Endothelial cell (in vitro differentiated cells): ENCODE measurements around the gene TRIM44. TPM values are rescaled to one million over a fixed set of nuclear protein-coding genes. Genes with fewer than 3 reads are reported as not detected.

ENCODE experiments used
- DNase-seq: peaks from one replicate; pipeline ENCODE4 v3.0.0; 2021; ENCODE audit warnings: low spot score
- H3K27ac Mint-ChIP-seq: one replicate; pipeline ENCODE4 v1.8.0; 2021; ENCODE audit warnings: mixed read lengths, inconsistent platforms; ENCODE audit not compliant: unreplicated experiment
- H3K27me3 Mint-ChIP-seq: one replicate; pipeline ENCODE4 v1.8.0; 2021; ENCODE audit warnings: mild to moderate bottlenecking, moderate library complexity, mixed read lengths, inconsistent platforms; ENCODE audit not compliant: unreplicated experiment
- H3K36me3 Mint-ChIP-seq: one replicate; pipeline ENCODE4 v1.8.0; 2021; ENCODE audit warnings: mild to moderate bottlenecking, low read depth, mixed read lengths, inconsistent platforms; ENCODE audit not compliant: unreplicated experiment
- H3K4me1 Mint-ChIP-seq: one replicate; pipeline ENCODE4 v1.8.0; 2021; ENCODE audit warnings: mild to moderate bottlenecking, mixed read lengths, inconsistent platforms; ENCODE audit not compliant: unreplicated experiment
- H3K4me3 Mint-ChIP-seq: one replicate; pipeline ENCODE4 v1.8.0; 2021; ENCODE audit warnings: mild to moderate bottlenecking, mixed read lengths, inconsistent platforms; ENCODE audit not compliant: unreplicated experiment
- H3K9me3 Mint-ChIP-seq: one replicate; pipeline ENCODE4 v1.8.0; 2021; ENCODE audit warnings: mixed read lengths, inconsistent platforms; ENCODE audit not compliant: unreplicated experiment
- CTCF ChIP-seq: fragments of 200-600 bp; sonication (generic); IDR thresholded peaks from one replicate; pipeline ENCODE4 v1.5.0; 2021; ENCODE audit warnings: antibody characterized with exemption; ENCODE audit not compliant: unreplicated experiment
- total RNA-seq: library from RNA; stranded (reverse); fragmentation: NEBNext Ultra II Directional; extraction: Animal tissue kit (Norgen Biotek cat#: 25700); gene quantifications from one replicate; pipeline ENCODE4 v1.2.1, GENCODE V29; 2021; ENCODE audit not compliant: unreplicated experiment

The TRIM44 gene
- total RNA-seq, 1 donor from 2014 or later: 48.6 TPM

GRCh38 chr11:35852056-35852455, 189.5 kb downstream of the TRIM44 start:
- H3K4me3 Mint-ChIP-seq: no peak overlapping the region
- DNase-seq: peak; percentile 40
- peaks cover 1% of the 10 kb centered on the region for H3K27me3 Mint-ChIP-seq
- H3K27ac Mint-ChIP-seq: peak overlapping the region; percentile 68
- H3K36me3 Mint-ChIP-seq: no peaks in the 10 kb centered on the region
- H3K4me1 Mint-ChIP-seq: peaks cover 15% of the 10 kb centered on the region
- H3K9me3 Mint-ChIP-seq: no peaks in the 10 kb centered on the region
- no peak for TF ChIP-seq CTCF

GRCh38 chr11:35853971-35854370, 191.4 kb downstream of the TRIM44 start:
- H3K36me3 Mint-ChIP-seq: peaks cover 7% of the 10 kb centered on the region
- no peak for DNase-seq
- no peaks in the 10 kb centered on the region for H3K9me3 Mint-ChIP-seq
- no peak overlapping the region for H3K27ac Mint-ChIP-seq
- H3K27me3 Mint-ChIP-seq: peaks cover 1% of the 10 kb centered on the region
- TF ChIP-seq CTCF: no peak
- no peak overlapping the region for H3K4me3 Mint-ChIP-seq
- H3K4me1 Mint-ChIP-seq: peaks cover 21% of the 10 kb centered on the region

- Mint-ChIP-seq H3K4me1 (peaks cover 24% of the 10 kb centered on the region), H3K36me3 (peaks cover 7% of the 10 kb centered on the region), H3K27ac (no peak overlapping the region), H3K9me3 (no peaks in the 10 kb centered on the region), H3K4me3 (no peak overlapping the region), H3K27me3 (peaks cover 1% of the 10 kb centered on the region)
- DNase-seq: no peak
- no peak for TF ChIP-seq CTCF
Measured at GRCh38 chr11:35855671-35856070, 193.1 kb downstream of the TRIM44 start.

- Mint-ChIP-seq H3K27ac (no peak overlapping the region), H3K4me3 (no peak overlapping the region), H3K9me3 (no peaks in the 10 kb centered on the region), H3K36me3 (peaks cover 7% of the 10 kb centered on the region), H3K27me3 (peaks cover 1% of the 10 kb centered on the region), H3K4me1 (peaks cover 24% of the 10 kb centered on the region)
- no peak for DNase-seq
- TF ChIP-seq CTCF: no peak
Measured at GRCh38 chr11:35856259-35856658, 193.7 kb downstream of the TRIM44 start.

- no peak for DNase-seq
- peaks cover 7% of the 10 kb centered on the region for H3K36me3 Mint-ChIP-seq
- no peak overlapping the region for H3K4me3 Mint-ChIP-seq
- peaks cover 21% of the 10 kb centered on the region for H3K4me1 Mint-ChIP-seq
- no peak overlapping the region for H3K27ac Mint-ChIP-seq
- peaks cover 1% of the 10 kb centered on the region for H3K27me3 Mint-ChIP-seq
- TF ChIP-seq CTCF: no peak
- no peaks in the 10 kb centered on the region for H3K9me3 Mint-ChIP-seq
Measured at GRCh38 chr11:35856756-35857155, 194.2 kb downstream of the TRIM44 start.
